ENCODE data around the gene SSH3.

The SSH3 gene

DNA sequence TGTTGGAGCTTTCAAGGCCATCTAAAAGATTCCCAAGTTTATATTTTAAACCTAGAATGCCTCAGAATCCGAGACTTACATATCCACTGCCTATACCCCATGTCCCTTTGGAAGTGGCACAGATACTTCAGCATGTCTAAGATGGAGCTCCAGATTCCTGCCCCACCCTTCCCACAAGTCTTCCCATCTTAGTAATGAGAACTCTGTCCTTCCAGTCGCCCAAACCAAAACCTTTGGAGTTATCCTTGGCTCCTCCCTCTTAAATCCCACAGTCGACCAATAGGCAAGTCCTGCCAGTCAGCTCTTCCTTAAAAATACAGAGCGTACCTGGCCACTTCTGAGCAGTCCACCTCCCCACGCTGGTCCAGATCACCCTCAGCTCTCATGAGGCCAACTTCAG lies 45.7 kb downstream of the SSH3 start:
- no peak for DNase-seq (ENCODE audit: low spot score)

DNA sequence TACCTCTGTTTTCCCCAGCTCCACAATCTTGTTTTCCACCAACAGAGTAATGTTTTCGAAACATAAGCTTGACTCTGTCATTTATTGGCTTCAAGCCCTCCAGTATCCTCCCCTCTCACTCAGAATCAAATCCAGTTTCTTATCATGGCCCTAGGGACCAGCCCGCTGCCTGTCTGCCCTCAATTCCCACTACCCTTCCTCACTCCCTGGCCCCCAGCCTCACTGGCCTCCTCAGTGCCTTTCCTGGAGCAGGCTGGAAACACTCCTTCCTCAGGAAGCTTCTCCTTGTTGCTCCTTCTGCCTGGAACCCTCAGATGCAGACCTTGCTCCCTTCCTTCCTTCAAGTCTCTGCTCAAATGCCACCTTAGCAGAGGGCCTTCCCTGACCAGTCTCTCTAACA lies 46.1 kb downstream of the SSH3 start:
- no peak for DNase-seq (ENCODE audit: low spot score)

DNA sequence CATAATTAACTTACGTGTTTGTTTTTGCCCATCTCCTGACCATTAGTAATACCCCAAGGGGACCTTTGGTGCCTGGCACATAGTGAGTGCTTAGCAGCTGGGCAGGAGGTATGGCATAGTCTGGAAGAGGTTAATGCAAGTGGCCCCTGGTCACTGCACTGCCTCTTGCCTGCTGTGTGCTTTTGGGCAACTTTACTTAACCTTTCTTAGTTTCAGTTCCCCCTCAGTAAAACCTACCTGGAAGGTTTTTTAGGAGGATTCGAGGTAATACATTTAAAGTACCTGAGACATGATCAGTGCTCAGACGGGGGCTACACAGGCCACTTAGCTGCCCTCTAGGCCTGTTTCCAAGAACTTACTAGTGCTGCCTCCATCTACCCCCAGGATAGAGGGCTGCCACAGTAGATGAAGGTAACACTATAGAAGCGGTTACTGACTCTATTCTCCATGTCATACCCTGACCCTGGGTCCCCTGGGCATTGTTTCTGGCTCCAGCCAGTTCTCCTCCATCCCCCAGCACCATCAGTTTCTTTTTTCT lies 46.7 kb downstream of the SSH3 start:
- no peak for DNase-seq (ENCODE audit: low spot score)

DNA sequence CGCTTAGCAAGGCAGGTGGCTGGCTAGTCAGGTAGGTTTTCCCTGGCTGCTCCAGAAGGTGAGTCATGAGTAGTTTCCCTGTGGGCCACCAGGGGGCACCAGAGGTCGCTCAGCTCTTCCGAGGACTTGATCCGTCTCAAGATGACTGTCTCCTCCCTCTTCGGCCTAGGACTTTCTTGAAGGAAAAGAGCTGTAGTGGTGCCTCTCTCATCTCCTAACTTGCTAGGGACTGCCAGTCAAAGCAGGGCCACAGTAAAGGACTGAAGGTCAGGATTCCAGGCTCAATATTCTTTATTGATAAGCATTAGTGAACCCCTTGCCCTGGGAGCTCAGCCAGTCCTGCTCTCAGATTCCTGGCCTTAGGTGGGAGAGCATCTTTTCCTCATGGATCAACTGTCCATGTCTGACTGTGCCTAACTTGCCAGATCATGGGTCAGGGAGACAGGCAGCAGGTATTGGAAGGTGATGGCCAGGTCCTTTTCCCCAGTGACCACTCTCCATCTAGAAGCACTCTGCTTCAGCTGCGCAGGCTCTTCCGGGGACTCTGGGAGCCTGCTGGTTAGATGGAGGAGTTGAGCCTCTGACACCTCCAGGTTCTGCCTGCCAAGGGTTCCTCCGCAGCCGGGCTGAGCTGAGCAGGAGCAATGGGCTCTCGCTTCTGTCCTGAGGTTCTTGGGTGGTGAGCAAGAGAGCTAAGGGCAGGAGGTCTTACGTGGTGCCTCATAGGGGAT lies 48.1 kb downstream of the SSH3 start:
- DNase-seq (ENCODE audit: low spot score), result peak; percentile 66

DNA sequence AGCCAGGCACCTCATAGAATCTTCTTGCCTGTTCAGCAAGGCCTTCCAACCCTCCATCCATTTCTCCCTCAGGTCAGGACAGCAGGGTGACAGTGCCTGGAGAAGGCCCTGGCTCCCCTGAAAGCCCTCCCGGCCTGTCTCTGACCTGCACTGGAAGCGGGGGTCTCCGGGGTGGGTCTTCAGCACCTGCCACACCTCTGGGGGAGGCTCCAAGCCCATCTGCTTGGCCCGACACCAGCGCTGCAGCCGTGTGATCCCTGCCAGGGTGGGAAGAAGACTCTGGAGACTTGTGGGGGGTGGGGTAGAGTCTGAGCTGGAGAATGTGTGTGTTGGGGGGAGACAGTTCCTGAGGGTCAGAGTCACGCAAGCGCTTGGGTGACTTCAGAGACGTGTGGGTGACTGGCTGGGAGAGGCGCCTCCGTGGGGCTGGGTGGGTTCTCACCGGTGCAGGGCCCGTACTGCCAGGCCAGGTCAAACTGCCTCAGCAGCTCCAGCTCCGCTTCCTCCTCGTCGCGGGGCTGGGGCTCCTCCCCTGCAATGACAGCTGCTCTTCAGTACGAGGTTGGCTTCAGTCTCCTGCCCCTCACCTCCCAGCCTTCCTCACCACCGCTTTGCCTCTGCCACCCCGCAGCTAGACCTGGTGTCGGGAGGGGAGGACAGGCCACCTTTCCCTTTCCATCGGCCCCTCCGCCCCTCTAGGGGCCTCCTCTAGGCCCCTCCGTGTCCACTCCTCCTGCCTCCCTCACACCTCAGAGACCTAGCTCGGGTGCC lies 49.4 kb downstream of the SSH3 start:
- DNase-seq (ENCODE audit: low spot score), result no peak

DNA sequence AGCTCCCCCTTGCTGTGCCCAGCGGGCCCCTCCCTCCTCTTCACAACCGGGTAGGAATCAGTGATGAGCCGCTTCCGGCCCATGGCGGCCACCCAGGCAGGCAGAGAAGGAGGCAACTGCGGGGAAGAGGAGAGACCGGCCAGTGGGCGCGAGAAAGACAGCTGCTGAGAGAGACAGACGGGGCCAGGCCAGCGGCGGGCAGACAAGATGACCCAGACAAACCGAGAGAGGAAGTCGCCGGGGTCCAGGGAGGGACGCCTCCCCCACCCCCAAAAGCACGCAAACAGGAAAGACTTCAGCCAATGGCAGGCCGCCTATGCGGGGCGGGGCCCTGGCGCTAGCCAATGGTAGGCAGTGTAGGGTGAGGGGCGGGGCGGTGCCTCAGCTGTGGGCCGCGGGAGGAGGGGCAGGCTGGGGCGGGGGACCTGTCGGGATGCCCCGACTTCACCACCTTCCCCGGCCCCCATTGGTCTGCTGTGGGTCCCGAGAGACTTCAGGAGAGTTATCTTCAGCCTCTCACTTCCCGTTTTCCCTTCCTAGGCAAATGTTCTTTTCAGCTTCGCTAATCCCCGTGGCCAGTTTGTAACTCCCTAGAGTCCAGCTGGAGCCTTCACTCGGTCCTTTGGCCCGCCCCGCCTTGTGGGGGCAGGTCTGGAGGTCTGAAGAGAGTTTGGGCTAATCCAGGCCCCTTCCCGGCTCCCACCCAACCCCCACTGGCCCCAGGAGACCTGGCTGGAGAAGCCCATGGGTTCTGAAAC lies 50.2 kb downstream of the SSH3 start, which contains the start of gene POLD4:
TSS of gene POLD4 (minus strand) at position 230 of the 758 bp plus-strand sequence. CDS start at position 83, 147 bp downstream.
- peak; percentile 96 for DNase-seq (ENCODE audit: low spot score)

DNA sequence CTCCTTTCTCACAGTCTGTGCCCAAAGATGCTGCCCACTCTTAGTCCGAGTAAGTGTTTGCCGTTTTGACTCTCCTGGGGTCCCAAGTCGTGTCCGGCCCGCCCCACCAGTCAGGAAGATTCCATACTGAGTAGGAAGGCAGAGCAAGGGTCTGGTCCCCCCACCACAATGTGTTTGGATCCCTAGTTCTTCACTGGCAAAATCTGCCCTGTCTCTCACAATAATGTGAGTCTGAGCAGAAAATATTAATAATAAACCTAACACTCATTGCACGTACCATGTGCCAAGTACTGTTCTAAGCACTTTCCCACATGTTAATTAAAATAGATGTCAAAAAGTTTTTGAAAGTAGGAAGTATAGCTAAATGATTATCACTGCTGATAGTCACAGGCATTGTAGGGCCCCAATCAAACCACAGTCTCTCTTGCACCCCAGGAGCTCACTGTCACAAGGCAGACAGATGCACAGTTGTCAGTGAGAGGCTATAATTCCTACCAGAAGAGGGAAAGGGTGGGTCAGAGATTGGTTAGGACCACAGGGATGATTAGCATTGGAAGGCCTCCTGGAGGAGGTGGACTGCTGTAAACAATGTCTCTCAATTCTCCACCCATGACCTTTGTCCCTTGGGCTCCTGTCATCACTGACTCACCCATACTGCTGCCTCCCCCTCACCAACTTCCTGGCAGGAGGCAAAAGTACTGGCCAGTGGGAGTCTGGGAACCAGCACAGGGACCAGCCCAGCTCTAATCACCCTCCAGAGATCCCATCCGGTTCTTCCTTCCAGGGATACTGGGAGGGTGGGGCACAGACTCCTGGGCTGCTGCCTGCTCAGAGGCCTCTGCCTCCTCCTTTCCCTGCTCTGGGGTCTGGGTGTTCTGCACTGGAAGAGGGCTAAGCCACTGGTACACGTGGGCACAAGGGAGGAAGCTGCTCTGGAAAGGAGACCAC lies 51.0 kb downstream of the SSH3 start:
- no peak for DNase-seq (ENCODE audit: low spot score)

DNA sequence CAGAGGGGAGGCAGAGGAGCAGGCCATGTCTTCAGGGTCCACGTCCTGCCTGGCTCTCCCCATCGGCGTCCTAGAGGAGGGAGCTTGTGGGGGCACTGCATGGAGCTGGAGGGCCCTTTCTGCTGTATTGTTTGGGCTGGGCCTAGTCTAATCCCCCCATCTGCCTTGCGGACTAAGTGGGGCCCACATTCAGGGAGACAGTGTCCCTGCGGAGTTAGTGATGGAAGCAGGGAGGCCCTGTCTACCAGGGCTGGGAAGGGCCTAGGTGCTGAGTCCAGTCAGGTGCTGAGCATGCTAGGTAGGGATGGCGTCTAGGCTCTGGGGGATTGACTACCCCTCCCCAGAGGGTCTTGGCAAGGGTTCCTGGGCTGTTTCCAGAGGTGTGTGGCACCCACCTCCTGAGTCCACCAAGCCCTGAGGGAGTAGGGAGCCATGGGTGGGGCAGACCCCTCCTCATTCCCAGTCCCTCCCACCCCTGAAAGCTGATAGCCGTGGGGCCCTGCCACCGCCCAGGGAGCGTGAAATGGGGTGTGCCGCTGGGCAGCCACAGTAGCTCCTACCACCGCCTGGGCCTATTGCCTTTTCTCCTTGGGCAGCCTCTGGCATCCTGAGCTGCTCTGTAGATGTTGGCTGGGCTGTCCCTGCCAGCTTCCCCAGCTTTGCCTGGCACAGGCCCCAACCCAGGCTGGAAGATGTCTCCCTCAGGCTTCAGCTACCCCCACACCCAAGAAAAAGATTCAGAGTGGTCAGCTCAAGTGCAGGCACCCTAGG lies 51.9 kb downstream of the SSH3 start:
- DNase-seq (ENCODE audit: low spot score), result no peak

DNA sequence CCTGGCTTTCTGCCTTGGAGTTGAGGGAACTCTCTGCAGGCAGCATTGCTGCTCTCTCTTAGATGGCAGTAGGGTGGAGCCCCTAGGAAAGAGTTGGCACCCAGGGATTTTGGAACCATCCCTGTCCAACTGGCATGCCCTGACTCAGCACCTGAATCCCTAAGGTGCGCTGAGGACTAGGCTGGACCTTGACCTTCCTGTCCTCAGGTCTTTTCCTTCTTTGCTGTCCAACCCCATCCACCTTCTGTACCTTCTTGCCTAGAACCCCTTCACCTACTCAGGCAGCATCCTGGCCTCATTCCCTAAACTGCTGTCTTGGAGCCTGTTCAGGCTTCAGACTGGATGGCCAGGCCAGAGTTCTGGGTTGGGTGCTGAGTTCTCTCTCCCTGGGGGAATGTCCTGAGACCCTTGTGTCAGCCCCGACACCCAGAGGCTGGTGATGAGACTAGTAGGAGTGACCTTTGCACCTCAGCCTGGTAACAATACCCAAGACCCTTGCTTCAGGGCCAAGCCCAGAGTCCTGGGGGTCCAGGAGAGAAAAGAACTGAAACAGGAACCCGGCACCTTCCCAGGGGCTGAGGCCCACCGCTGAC lies 52.6 kb downstream of the SSH3 start:
- DNase-seq (ENCODE audit: low spot score), result no peak

DNA sequence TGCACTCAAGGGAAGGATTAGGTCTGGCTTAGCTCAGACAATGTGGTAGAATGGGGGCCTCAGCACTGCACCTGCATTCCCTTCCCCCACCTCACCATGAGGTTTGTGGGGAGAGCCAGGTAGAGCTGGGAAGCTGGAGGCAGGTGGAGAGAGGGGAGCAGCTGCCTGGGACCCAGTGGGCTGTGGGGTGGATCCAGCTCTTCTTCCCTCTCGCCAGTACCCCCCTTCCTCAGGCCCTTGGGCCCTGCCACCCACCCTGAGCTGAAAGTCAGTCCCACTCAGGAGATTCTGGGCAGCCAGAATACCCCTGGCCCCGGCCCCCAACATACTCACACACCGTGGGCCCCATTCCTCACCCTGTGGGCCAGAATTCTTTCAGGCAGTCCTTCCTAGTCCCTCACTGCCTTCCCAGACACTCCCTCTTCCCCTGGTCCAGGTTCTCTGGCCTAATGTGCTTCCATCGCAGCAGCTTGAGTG lies 53.1 kb downstream of the SSH3 start:
- no peak for DNase-seq (ENCODE audit: low spot score)

DNA sequence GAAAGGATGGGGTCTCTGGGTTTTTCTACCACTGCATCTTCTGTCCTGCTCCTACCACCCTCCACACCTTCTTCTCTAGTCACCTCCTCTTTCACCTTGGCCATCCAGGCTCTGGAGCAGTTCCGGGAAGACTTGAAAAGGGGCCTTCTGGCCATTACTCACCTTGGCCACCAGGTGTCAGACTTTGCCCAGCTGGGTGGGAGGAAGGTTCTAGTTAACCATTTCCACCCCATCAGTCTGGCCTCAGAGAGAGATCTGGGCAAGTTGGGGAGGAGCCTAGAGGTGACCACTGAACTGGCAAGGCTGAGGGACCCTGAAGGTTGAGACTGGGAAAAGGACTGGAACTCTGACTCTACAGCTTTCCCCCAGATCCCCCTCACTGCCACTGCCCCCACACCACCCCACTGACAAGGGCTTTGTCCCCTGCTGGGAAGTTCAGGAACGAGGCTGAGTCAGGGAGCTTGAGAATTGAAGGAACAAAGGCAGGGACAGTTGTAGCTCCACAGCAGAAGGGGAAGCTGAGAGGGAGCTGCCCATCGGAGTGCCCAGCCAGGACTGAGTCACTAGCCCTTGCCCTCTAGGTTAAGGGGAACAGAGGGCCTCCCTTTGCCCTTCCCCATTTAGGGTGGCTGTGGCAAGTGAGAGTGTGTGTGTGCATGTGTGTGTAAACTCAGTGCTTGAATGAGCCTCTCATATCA lies 53.7 kb downstream of the SSH3 start:
- no peak for DNase-seq (ENCODE audit: low spot score)

DNA sequence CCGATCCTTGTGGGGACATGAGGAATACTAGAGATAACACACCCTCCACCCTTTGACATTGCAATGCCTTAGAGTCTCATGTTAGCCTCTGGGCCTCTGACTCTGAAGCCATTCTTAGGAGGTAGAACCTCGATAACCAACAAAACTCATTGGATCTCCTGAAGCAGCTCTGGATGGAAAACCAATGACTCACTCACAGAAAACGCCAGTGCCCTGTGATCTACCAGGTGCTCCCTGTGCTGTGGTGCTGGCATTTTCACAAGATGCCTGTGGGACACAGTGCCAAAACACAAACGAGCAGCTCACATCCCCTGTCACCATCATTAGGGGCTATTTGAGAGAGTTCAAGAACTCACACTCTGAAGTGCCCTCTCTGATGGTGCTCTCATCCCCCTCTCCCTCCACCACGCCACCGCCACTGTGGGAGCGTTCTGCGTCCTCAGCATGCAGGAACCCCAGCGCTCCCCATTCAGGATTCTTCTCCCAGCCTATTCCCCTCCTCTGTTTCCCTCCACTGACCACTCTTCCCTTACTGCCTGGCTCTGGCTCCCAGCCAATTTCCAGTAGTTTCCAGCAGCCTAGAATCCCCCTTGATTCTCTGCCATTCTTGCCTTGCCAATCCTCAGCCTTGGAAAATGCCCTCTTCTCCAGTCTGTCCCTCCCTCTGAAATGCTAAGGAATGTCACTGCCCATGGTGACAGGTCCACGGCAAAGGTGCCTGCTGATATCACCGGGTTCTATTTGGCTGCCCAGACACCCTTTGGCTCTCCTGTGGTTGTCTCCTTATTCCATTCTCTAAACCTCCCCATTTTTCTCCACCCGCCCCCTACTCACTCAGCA lies 54.7 kb downstream of the SSH3 start:
- DNase-seq (ENCODE audit: low spot score), result no peak
